GM23248 (cell line): Measurements from ENCODE around the gene ARHGEF1. TPM values are rescaled to one million over a fixed set of nuclear protein-coding genes. Genes with fewer than 3 reads are reported as not detected.
A peak's percentile ranks its signal among the peaks of the same experiment; 100 is the strongest.

Experiments used
- DNase-seq: peaks from one replicate; pipeline ENCODE4 v3.0.0-alpha.2; 2015
- H2AFZ ChIP-seq: fragments of 200-600 bp; sonication (generic); 2 replicates; pipeline ENCODE4 v1.6.1; 2016; ENCODE audit warnings: antibody characterized with exemption
- H3F3A ChIP-seq: fragments of 200-600 bp; sonication (generic); 2 replicates; pipeline ENCODE4 v1.6.1; 2016; ENCODE audit warnings: mild to moderate bottlenecking, antibody characterized with exemption, mixed run types; ENCODE audit not compliant: insufficient read depth
- H3K27ac ChIP-seq: fragments of 200-600 bp; sonication (generic); 2 replicates; pipeline ENCODE4 v1.5.1; 2016; ENCODE audit warnings: mild to moderate bottlenecking
- H3K27me3 ChIP-seq: fragments of 200-600 bp; sonication (generic); replicated peaks from 2 replicates; pipeline ENCODE4 v1.6.1; 2016; ENCODE audit warnings: mild to moderate bottlenecking; ENCODE audit not compliant: insufficient read depth
- H3K36me3 ChIP-seq: fragments of 200-600 bp; sonication (generic); 2 replicates; pipeline ENCODE4 v1.6.1; 2016; ENCODE audit warnings: low read depth, mild to moderate bottlenecking
- H3K4me1 ChIP-seq: fragments of 200-600 bp; sonication (generic); 2 replicates; pipeline ENCODE4 v1.6.1; 2016; ENCODE audit warnings: mild to moderate bottlenecking; ENCODE audit not compliant: insufficient read depth
- H3K4me2 ChIP-seq: fragments of 200-600 bp; sonication (generic); one replicate; pipeline ENCODE4 v1.6.1; 2016; ENCODE audit warnings: mild to moderate bottlenecking; ENCODE audit not compliant: unreplicated experiment
- H3K4me3 ChIP-seq: fragments of 200-600 bp; sonication (generic); 2 replicates; pipeline ENCODE4 v1.5.1; 2016; ENCODE audit warnings: mild to moderate bottlenecking
- H3K79me2 ChIP-seq: fragments of 200-600 bp; sonication (generic); 2 replicates; pipeline ENCODE4 v1.6.1; 2016; ENCODE audit warnings: mild to moderate bottlenecking; ENCODE audit not compliant: insufficient read depth
- H3K9ac ChIP-seq: fragments of 200-600 bp; sonication (generic); 2 replicates; pipeline ENCODE4 v1.6.1; 2016; ENCODE audit warnings: mild to moderate bottlenecking
- H3K9me2 ChIP-seq: fragments of 200-600 bp; sonication (generic); 2 replicates; pipeline ENCODE4 v1.6.1; 2016; ENCODE audit warnings: mixed run types, mild to moderate bottlenecking, moderate library complexity; ENCODE audit not compliant: insufficient read depth
- H3K9me3 ChIP-seq: fragments of 200-600 bp; sonication (generic); one replicate; pipeline ENCODE4 v1.6.1; 2017; ENCODE audit warnings: low read depth
- H4K20me1 ChIP-seq: fragments of 200-600 bp; sonication (generic); 2 replicates; pipeline ENCODE4 v1.6.0; 2016; ENCODE audit not compliant: insufficient read depth
- EZH2 ChIP-seq: fragments of 200-600 bp; sonication (generic); IDR thresholded peaks from 2 replicates; pipeline ENCODE4 v1.6.1; 2018; ENCODE audit warnings: antibody characterized with exemption, mild to moderate bottlenecking; ENCODE audit not compliant: insufficient read depth, poor library complexity, severe bottlenecking
- EZH2phosphoT487 ChIP-seq: fragments of 200-600 bp; sonication (generic); IDR thresholded peaks from 2 replicates; pipeline ENCODE4 v1.6.1; 2018; ENCODE audit warnings: antibody characterized with exemption, moderate library complexity, mild to moderate bottlenecking, low read depth; ENCODE audit not compliant: insufficient read depth
- WGBS, 2 experiments: methylation state at CpG; one replicate each; pipeline ENCODE4 v1.1.6; 2015 to 2017; ENCODE audit warnings: low lambda C conversion rate in 2 of 2, low coverage in 1 of 2; ENCODE audit errors: missing lambda C conversion rate in 2 of 2; 5-methylcytosine and 5-hydroxymethylcytosine counted together
- in situ Hi-C: fragments of 300-500 bp; cut with MboI; formaldehyde crosslinking; loops from 2 replicates; pipeline ENCODE4 v1.15.0; 2020
- polyA plus RNA-seq: library from polyadenylated mRNA; unstranded; fragments of >200 nt; fragmentation: Nextera tagmentation; extraction: Ambion mirVana; gene quantifications from 2 replicates; pipeline ENCODE4 v1.2.1, GENCODE V29; 2016
- total RNA-seq: library from RNA; depleted of rRNA; stranded (reverse); fragments of >200 nt; shearing (Covaris generic); gene quantifications from 2 replicates; pipeline ENCODE4 v1.2.3, GENCODE V29; 2014

Gene ARHGEF1
- total and polyA plus RNA-seq, 2 experiments from 2014 or later, result 46.2 to 49.6 TPM

DNA sequence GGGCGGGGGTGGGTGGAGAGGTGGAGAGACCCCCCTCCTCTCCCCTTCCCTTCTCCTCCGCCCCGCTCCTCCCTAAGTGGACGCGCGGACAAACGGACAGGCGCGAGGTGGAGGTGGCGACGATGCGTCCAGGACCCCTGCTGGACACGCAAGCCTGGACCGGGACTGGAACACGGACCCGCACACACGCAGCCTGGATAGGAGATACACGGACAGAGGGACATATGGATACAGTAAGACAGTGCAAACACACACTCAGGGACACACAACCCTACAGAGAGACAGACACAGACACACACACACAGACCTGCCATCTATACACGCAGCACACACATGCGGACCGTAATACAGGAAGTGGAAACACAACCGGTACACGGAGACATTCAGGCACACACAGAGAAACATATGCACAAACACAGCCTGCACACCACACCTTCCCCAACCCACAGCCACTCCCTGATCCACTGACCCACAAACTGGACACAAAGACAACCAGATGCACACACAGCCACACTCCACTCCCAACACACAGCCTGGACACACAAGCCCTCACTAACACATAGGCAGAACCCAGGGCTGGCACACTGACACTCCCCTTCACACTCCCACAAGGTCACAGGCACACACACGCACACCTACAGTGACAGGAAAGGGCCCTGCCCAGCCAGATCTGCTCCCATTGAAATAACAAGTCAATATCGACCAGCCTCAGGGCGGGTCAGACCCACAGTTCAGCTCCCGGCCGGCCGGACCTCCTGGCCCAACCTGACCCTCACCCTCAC lies 46.0 kb downstream of the ARHGEF1 start:
- Histone ChIP-seq H3F3A (no peaks in the 10 kb centered on the region), H4K20me1 (no peaks in the 10 kb centered on the region), H3K9me3 (no peaks in the 10 kb centered on the region), H2AFZ (no peak overlapping the region), H3K79me2 (no peaks in the 10 kb centered on the region), H3K9ac (no peak overlapping the region), H3K4me3 (peak overlapping the region; percentile 77), H3K27me3 (peaks cover 85% of the 10 kb centered on the region), H3K36me3 (no peaks in the 10 kb centered on the region), H3K4me1 (no peaks in the 10 kb centered on the region), H3K4me2 (peak overlapping the region; percentile 88), H3K27ac (no peak overlapping the region), H3K9me2 (no peaks in the 10 kb centered on the region)
- TF ChIP-seq EZH2 (no peak), EZH2phosphoT487 (no peak)
- in situ Hi-C loops, result no loop called here
- WGBS, 2 experiments, result 4 to 5% methylated on average over 25 to 28 of the region's 29 CpGs
- DNase-seq, result no peak

- Histone ChIP-seq H3K4me2 (no peak overlapping the region), H3K36me3 (no peaks in the 10 kb centered on the region), H3K9me2 (no peaks in the 10 kb centered on the region), H3K9me3 (no peaks in the 10 kb centered on the region), H2AFZ (no peak overlapping the region), H3K4me3 (no peak overlapping the region), H3F3A (no peaks in the 10 kb centered on the region), H4K20me1 (no peaks in the 10 kb centered on the region), H3K27me3 (peaks cover 84% of the 10 kb centered on the region), H3K27ac (no peak overlapping the region), H3K9ac (no peak overlapping the region), H3K79me2 (no peaks in the 10 kb centered on the region), H3K4me1 (no peaks in the 10 kb centered on the region)
- WGBS, 2 experiments, result 15 to 18% methylated on average over 13 to 14 of the region's 14 CpGs
- in situ Hi-C loops, result no loop called here
- no peak for DNase-seq
- TF ChIP-seq EZH2phosphoT487, result 0 out of 2 replicates have a peak, but pooled peaks have one; percentile 13
- peak; percentile 19 for TF ChIP-seq EZH2
Measured at GRCh38 chr19:41929536-41930071, 46.6 kb downstream of the ARHGEF1 start.

DNA sequence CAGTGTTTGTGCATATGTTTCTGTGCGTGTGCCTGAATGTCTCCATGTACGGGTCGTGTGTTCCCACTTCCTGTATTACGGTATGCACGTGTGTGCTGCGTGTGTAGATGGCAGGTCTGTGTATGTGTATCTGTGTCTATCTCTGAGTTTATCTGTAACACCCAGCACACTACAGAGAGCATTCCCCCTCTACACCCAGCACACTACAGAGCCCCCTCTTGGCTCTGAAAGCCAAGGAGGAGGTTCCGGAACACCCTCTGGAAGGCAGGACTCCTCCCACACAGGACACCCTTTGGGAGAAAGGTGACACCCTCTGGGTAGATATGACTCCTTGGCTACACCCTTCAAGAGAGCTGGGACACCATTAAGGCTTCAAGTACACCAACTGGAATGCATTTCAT lies 47.3 kb downstream of the ARHGEF1 start:
- no peak overlapping the region for H3K4me2 ChIP-seq
- no peaks in the 10 kb centered on the region for H3K9me3 ChIP-seq
- H3K79me2 ChIP-seq, result no peaks in the 10 kb centered on the region
- DNase-seq, result no peak
- H3F3A ChIP-seq, result no peaks in the 10 kb centered on the region
- no peak overlapping the region for H3K9ac ChIP-seq
- H3K27me3 ChIP-seq, result peaks cover 77% of the 10 kb centered on the region
- H2AFZ ChIP-seq, result no peak overlapping the region
- WGBS, 2 experiments, result 1 to 3% methylated on average over 7 of the region's 7 CpGs
- H3K4me1 ChIP-seq, result no peaks in the 10 kb centered on the region
- H3K9me2 ChIP-seq, result no peaks in the 10 kb centered on the region
- H3K27ac ChIP-seq, result no peak overlapping the region
- H3K4me3 ChIP-seq, result no peak overlapping the region
- H4K20me1 ChIP-seq, result no peaks in the 10 kb centered on the region
- no peak for TF ChIP-seq EZH2phosphoT487
- no peak for TF ChIP-seq EZH2
- no peaks in the 10 kb centered on the region for H3K36me3 ChIP-seq
- in situ Hi-C loops, result no loop called here

GRCh38 chr19:41930926-41931592 lies 48.1 kb downstream of the ARHGEF1 start:
- Histone ChIP-seq H4K20me1 (no peaks in the 10 kb centered on the region), H3K27me3 (peaks cover 71% of the 10 kb centered on the region), H3K9me3 (no peaks in the 10 kb centered on the region), H2AFZ (no peak overlapping the region), H3K27ac (no peak overlapping the region), H3K4me3 (no peak overlapping the region), H3K79me2 (no peaks in the 10 kb centered on the region), H3F3A (no peaks in the 10 kb centered on the region), H3K36me3 (no peaks in the 10 kb centered on the region), H3K4me2 (no peak overlapping the region), H3K9me2 (no peaks in the 10 kb centered on the region), H3K9ac (no peak overlapping the region), H3K4me1 (peaks cover 2% of the 10 kb centered on the region)
- in situ Hi-C loops, result no loop called here
- no peak for TF ChIP-seq EZH2phosphoT487
- TF ChIP-seq EZH2, result no peak
- WGBS, 2 experiments, result 4% methylated on average over 17 of the region's 17 CpGs
- peak; percentile 53 for DNase-seq
